Activated CD4-positive, alpha-beta T cell treated with anti-CD3 and anti-CD28 coated beads, Interleukin-2, amount 10 ng/mL, durations not matched to agents 24 days and 14 days (primary cell): ENCODE measurements around the gene ANAPC16. TPM values are rescaled to one million over a fixed set of nuclear protein-coding genes. Genes with fewer than 3 reads are reported as not detected.
"Not testable (repeated sequence)": the region's sequence is repeated elsewhere in the genome, so short reads cannot be mapped to it uniquely, and the experiment has no call there.

Source experiments
- DNase-seq: peaks from one replicate; pipeline ENCODE4 v3.0.0; 2022
- H3K27ac Mint-ChIP-seq: one replicate; pipeline ENCODE4 v1.8.0; 2022; ENCODE audit warnings: mild to moderate bottlenecking, mixed read lengths
- H3K27me3 Mint-ChIP-seq: one replicate; pipeline ENCODE4 v1.8.0; 2022; ENCODE audit warnings: mixed read lengths
- H3K36me3 Mint-ChIP-seq: one replicate; pipeline ENCODE4 v1.8.0; 2022; ENCODE audit warnings: low read depth, mild to moderate bottlenecking, mixed read lengths
- H3K4me1 Mint-ChIP-seq: one replicate; pipeline ENCODE4 v1.8.0; 2021; ENCODE audit warnings: mixed read lengths
- H3K4me3 Mint-ChIP-seq: one replicate; pipeline ENCODE4 v1.8.0; 2022; ENCODE audit warnings: mild to moderate bottlenecking, moderate library complexity, mixed read lengths
- H3K9me3 Mint-ChIP-seq: one replicate; pipeline ENCODE4 v1.8.0; 2021; ENCODE audit warnings: mixed read lengths
- intact Hi-C: fragments of 100-400 bp; cut with micrococcal nuclease; formaldehyde crosslinking; loops from one replicate; pipeline ENCODE4 v1.15.1; 2023
- total RNA-seq: library from RNA; stranded (reverse); gene quantifications from 2 replicates; pipeline ENCODE4 v1.2.3, GENCODE V29; 2022

ANAPC16 gene
- total RNA-seq, 1 donor from 2014 or later: 74.3 TPM

DNA sequence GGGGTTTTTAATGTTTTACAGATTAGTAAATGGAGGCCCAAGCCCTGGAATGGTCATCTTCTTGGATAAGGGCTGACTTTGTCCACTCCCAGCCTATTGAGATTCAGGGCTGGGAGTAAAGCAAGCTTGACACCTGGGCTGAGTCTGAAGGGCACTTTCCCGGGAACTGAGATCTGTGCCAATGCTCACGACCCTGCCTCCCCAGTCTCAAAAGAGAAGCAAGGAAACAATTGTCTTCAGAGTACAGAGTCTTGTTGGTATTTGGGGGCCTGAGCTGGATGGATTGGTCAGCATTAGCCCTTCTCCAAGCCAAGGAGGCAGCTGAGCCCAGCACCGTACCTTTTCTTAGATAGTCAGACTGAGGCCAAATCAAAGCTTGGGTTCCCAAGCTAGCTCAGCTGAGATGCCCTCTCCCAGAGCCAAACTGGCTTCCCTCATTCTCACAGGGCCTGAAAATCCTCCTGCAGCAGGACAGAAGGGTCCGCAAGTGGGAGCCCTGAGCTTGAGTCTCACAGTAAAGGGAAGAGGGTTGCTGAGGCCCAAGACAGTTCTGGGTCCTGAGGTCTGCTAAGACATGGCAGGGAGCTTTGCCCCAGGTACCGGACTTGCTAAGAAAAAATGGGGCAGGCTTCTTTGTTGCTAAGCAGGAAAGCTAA lies 61.7 kb downstream of the ANAPC16 start:
- H3K9me3 Mint-ChIP-seq: no peaks in the 10 kb centered on the region
- intact Hi-C loops: no loop called here
- H3K27me3 Mint-ChIP-seq: no peaks in the 10 kb centered on the region
- peak overlapping the region; percentile 59 for H3K27ac Mint-ChIP-seq
- no peak for DNase-seq
- peaks cover 31% of the 10 kb centered on the region for H3K36me3 Mint-ChIP-seq
- H3K4me1 Mint-ChIP-seq: peaks cover 37% of the 10 kb centered on the region
- H3K4me3 Mint-ChIP-seq: no peak overlapping the region

- no peaks in the 10 kb centered on the region for H3K9me3 Mint-ChIP-seq
- intact Hi-C loops: no loop called here
- H3K27ac Mint-ChIP-seq: peak overlapping the region; percentile 59
- H3K4me1 Mint-ChIP-seq: peaks cover 33% of the 10 kb centered on the region
- no peaks in the 10 kb centered on the region for H3K27me3 Mint-ChIP-seq
- H3K4me3 Mint-ChIP-seq: no peak overlapping the region
- DNase-seq: no peak
- H3K36me3 Mint-ChIP-seq: peaks cover 31% of the 10 kb centered on the region
Observed at GRCh38 chr10:72277996-72278667, 62.3 kb downstream of the ANAPC16 start.

DNA sequence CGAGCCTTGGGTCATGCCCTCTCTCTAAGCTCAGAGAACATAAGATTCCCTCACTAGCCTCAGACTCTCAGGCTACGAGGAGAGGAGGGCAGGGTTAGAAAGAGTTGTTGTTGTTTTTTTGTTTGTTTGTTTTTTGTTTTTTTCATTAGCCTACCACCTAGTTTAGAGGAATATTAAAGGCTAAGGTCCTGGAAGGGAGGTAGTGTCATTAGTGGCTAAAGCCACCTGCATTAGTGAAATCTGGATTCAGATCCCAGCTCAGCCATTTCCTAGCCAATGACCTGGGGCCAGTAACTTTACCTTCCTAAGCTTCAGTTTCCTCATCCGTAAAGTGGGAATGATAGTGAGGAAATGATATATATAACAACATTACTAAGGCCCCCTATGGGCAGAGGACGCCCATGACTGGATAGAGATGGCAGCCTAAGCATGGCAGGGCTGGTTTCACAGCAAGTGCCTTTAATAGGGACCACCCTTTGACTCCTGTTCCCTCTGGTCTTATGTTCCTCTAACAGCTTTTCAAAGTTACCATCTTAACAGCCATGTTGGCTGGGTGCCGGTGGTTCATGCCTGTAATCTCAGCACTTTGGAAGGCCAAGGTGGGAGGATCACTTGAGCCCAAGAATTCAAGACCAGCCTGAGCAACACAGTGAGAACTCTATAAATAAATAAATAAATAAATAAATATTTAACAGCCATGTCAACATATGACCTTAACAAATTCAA lies 63.0 kb downstream of the ANAPC16 start:
- Mint-ChIP-seq H3K36me3 (peaks cover 29% of the 10 kb centered on the region), H3K9me3 (no peaks in the 10 kb centered on the region), H3K4me1 (peaks cover 32% of the 10 kb centered on the region), H3K27me3 (no peaks in the 10 kb centered on the region), H3K4me3 (no peak overlapping the region), H3K27ac (peak overlapping the region; percentile 34)
- intact Hi-C loops: no loop called here
- no peak for DNase-seq

DNA sequence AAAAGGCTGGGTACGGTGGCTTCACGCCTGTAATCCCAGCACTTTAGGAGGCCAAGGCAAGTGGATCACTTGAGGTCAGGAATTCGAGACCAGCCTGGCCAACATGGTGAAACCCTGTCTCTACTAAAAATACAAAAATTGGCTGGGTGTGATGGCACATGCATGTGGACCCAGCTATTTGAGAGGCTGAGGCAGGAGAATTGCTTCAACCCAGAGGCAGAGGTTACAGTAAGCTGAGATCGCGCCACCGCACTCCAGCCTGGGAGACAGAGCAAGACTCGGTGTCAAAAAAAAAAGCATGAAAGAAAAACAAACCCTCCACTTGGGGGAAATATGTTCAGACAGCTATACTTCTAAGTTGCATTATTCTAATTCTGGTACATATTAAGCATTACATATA lies 63.8 kb downstream of the ANAPC16 start:
- H3K9me3 Mint-ChIP-seq, intact Hi-C loops, H3K4me3 Mint-ChIP-seq, H3K27me3 Mint-ChIP-seq, DNase-seq, H3K27ac Mint-ChIP-seq: not testable (repeated sequence)
- H3K36me3 Mint-ChIP-seq: peaks cover 23% of the 10 kb centered on the region
- H3K4me1 Mint-ChIP-seq: peaks cover 32% of the 10 kb centered on the region

- no peak for DNase-seq
- no peaks in the 10 kb centered on the region for H3K27me3 Mint-ChIP-seq
- no peaks in the 10 kb centered on the region for H3K9me3 Mint-ChIP-seq
- H3K4me1 Mint-ChIP-seq: peaks cover 35% of the 10 kb centered on the region
- intact Hi-C loops: no loop called here
- H3K27ac Mint-ChIP-seq: no peak overlapping the region
- H3K4me3 Mint-ChIP-seq: no peak overlapping the region
- H3K36me3 Mint-ChIP-seq: peaks cover 2% of the 10 kb centered on the region
Observed at GRCh38 chr10:72283131-72283530, 67.3 kb downstream of the ANAPC16 start.

Other genes starting within 250 kb of the ANAPC16 start
- 104 and 106 TPM in 2 replicates for gene SPOCK2, start 127.5 kb upstream of the ANAPC16 start, total RNA-seq
- 33.6 and 34.1 TPM in 2 replicates for gene ASCC1, start 264 bp downstream of the ANAPC16 start, total RNA-seq
- 260 and 271 TPM in 2 replicates for gene DDIT4, start 57.9 kb downstream of the ANAPC16 start, total RNA-seq
- gene DNAJB12, start 138.9 kb downstream of the ANAPC16 start, total RNA-seq: 32.5 and 35.1 TPM in 2 replicates